Measurements from ENCODE around the gene ATF7IP. TPM values are rescaled to one million over a fixed set of nuclear protein-coding genes. Genes with fewer than 3 reads are reported as not detected.
A peak's percentile ranks its signal among the peaks of the same experiment; 100 is the strongest.

Gene ATF7IP
- total RNA-seq, 3 donors from 2014 or later (not counting 1 experiment from before 2014, with no cell fraction given): 161 to 180 (median 173) TPM

DNA sequence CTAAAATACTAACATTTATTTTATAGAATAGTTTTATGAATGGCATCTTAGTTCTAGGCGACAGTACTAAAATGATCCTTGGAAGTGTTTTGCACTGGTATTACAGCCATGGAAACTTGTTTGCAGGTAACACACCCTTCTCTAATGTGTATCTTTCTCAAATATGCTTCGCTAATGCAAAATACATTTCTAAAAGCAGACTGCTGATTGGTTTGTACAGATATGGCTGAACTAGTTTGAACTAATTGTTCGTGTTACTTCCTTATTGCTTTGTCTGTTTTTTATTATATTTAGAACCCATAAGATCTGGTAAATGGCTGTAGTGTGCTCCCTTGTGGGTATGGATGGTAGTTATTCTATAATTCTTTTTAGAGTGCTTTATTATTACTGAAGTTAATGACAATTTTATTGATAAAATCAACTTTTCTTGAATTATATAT is 53.0 kb downstream of the ATF7IP start:
- peaks cover 12% of the 10 kb centered on the region for H3K4me1 ChIP-seq (ENCODE audit: control insufficient read depth, insufficient read depth, low read length)
- H3K27me3 Mint-ChIP-seq (ENCODE audit: low read depth in 2 of 2): no peaks in the 10 kb centered on the region
- peaks cover 12% of the 10 kb centered on the region for H3K36me3 ChIP-seq (ENCODE audit: control insufficient read depth, insufficient read depth, low read length)
- ATAC-seq (peak; percentile 71 to 83 (median 74)), DNase-seq (peak in 1 of 2 donors; percentile 70)
- 0% methylated on average over 1 of the region's 3 CpGs for WGBS (ENCODE audit: insufficient coverage)
- no peaks in the 10 kb centered on the region for H3K9me3 ChIP-seq (ENCODE audit: control insufficient read depth, insufficient read depth, low read length)
- peak overlapping the region; percentile 82 for H3K4me3 Mint-ChIP-seq
- intact Hi-C loops (cut with micrococcal nuclease): loop anchor here (1.0 to 2.0 kb wide), 3 partner anchors 162 to 356 kb away; a partner anchor contains a TSS
- peak overlapping the region; percentile 89 to 90 for H3K27ac Mint-ChIP-seq
- H3K4me3 ChIP-seq (ENCODE audit: low read length): peak overlapping the region; percentile 12
- peaks cover 14% of the 10 kb centered on the region for H3K36me3 Mint-ChIP-seq
- H3K9me3 Mint-ChIP-seq: peaks cover 0 to 6% of the 10 kb centered on the region in 2 donors
- peaks cover 57 to 59% of the 10 kb centered on the region in 2 donors for H3K4me1 Mint-ChIP-seq
- TF ChIP-seq, protein P1, sequence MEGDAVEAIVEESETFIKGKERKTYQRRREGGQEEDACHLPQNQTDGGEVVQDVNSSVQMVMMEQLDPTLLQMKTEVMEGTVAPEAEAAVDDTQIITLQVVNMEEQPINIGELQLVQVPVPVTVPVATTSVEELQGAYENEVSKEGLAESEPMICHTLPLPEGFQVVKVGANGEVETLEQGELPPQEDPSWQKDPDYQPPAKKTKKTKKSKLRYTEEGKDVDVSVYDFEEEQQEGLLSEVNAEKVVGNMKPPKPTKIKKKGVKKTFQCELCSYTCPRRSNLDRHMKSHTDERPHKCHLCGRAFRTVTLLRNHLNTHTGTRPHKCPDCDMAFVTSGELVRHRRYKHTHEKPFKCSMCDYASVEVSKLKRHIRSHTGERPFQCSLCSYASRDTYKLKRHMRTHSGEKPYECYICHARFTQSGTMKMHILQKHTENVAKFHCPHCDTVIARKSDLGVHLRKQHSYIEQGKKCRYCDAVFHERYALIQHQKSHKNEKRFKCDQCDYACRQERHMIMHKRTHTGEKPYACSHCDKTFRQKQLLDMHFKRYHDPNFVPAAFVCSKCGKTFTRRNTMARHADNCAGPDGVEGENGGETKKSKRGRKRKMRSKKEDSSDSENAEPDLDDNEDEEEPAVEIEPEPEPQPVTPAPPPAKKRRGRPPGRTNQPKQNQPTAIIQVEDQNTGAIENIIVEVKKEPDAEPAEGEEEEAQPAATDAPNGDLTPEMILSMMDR (IDR thresholded peaks at IDR 0.05): peak; percentile 76
- H3K27me3 ChIP-seq (ENCODE audit: control insufficient read depth, insufficient read depth, low read length): no peaks in the 10 kb centered on the region
- H3K27ac ChIP-seq (ENCODE audit: low read length): peak overlapping the region; percentile 42

DNA sequence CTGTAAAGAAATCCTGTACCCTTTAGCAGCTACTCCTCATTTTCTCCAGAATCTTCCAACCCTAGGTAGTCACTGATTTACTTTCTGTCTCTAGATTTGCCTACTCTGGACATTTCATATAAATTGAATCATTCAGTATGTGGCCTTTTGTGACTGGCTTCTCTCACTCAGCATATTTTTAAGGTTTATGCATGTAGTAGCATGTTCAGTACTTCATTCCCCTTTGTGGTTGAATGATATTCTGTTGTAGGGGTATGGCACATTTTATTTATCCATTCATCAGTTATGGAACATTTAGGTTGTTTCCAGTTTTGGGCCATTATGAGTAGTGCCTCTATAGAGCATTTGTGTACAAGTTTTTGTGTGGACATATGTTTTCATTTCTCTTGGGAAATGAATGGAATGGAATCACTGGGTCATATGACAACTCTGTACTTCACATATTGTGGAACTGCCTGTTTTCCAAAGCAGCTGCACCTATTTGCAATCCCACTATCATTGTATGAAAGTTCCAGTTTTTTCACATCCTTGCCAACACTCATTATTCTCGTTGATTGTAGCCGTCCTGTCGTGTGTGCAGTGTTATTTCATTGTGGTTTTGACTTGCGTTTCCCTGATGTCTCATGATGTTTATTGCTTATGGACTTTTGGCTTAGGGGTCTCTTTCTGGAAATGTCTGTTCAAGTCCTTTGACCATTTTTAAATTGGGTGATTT is 57.2 kb downstream of the ATF7IP start:
- H3K36me3 Mint-ChIP-seq: peaks cover 29% of the 10 kb centered on the region
- H3K27me3 Mint-ChIP-seq (ENCODE audit: low read depth in 2 of 2): no peaks in the 10 kb centered on the region
- TF ChIP-seq, protein P1 (IDR thresholded peaks at IDR 0.05): no peak
- H3K4me1 Mint-ChIP-seq: peaks cover 55 to 58% of the 10 kb centered on the region in 2 donors
- 72% methylated on average over 4 of the region's 4 CpGs for WGBS (ENCODE audit: insufficient coverage)
- H3K4me3 Mint-ChIP-seq: no peak overlapping the region
- H3K27ac Mint-ChIP-seq: peak overlapping the region; percentile 70 to 81
- Histone ChIP-seq H3K27me3 (ENCODE audit: control insufficient read depth, insufficient read depth, low read length) (no peaks in the 10 kb centered on the region), H3K4me1 (ENCODE audit: control insufficient read depth, insufficient read depth, low read length) (peaks cover 14% of the 10 kb centered on the region), H3K36me3 (ENCODE audit: control insufficient read depth, insufficient read depth, low read length) (peaks cover 36% of the 10 kb centered on the region), H3K27ac (ENCODE audit: low read length) (no peak overlapping the region), H3K9me3 (ENCODE audit: control insufficient read depth, insufficient read depth, low read length) (no peaks in the 10 kb centered on the region), H3K4me3 (ENCODE audit: low read length) (no peak overlapping the region)
- intact Hi-C loops (cut with micrococcal nuclease): no loop called here
- ATAC-seq (no peak), DNase-seq (no peak)
- H3K9me3 Mint-ChIP-seq: peaks cover 0 to 6% of the 10 kb centered on the region in 2 donors

DNA sequence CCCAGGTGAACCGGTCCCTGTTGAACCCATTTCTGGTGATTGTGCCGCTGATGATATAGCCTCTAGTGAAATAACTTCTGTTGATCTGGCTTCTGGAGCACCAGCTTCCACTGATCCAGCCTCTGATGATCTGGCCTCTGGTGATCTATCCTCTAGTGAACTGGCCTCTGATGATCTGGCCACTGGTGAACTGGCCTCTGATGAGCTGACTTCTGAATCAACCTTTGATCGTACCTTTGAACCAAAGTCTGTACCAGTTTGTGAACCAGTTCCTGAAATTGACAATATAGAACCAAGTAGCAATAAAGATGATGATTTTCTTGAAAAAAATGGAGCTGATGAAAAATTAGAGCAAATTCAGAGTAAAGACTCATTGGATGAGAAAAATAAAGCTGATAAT is 59.1 kb downstream of the ATF7IP start:
- Histone ChIP-seq H3K27me3 (ENCODE audit: control insufficient read depth, insufficient read depth, low read length) (no peaks in the 10 kb centered on the region), H3K4me1 (ENCODE audit: control insufficient read depth, insufficient read depth, low read length) (peaks cover 13% of the 10 kb centered on the region), H3K4me3 (ENCODE audit: low read length) (no peak overlapping the region), H3K9me3 (ENCODE audit: control insufficient read depth, insufficient read depth, low read length) (no peaks in the 10 kb centered on the region), H3K36me3 (ENCODE audit: control insufficient read depth, insufficient read depth, low read length) (peaks cover 52% of the 10 kb centered on the region), H3K27ac (ENCODE audit: low read length) (no peak overlapping the region)
- Mint-ChIP-seq H3K36me3 (peaks cover 29% of the 10 kb centered on the region), H3K4me1 (peaks cover 69 to 73% of the 10 kb centered on the region in 2 donors), H3K4me3 (no peak overlapping the region), H3K9me3 (peaks cover 0 to 6% of the 10 kb centered on the region in 2 donors), H3K27me3 (ENCODE audit: low read depth in 2 of 2) (no peaks in the 10 kb centered on the region), H3K27ac (peak overlapping the region; percentile 57 to 81)
- intact Hi-C loops (cut with micrococcal nuclease): no loop called here
- no peak for DNase-seq
- no peak for ATAC-seq
- WGBS (ENCODE audit: insufficient coverage): 100% methylated on average over 3 of the region's 3 CpGs
- TF ChIP-seq, protein P1 (IDR thresholded peaks at IDR 0.05): no peak
